Brain microvascular endothelial cell (primary cell): ENCODE measurements around the gene ONECUT3.

Experiments
- DNase-seq: peaks from one replicate; pipeline ENCODE4 v3.0.0-alpha.2; 2020
- H3K27ac ChIP-seq: fragments of 250-450 bp; sonication (Bioruptor Pico); 2 replicates; pipeline ENCODE4 v1.5.1; 2020; ENCODE audit warnings: mild to moderate bottlenecking, moderate library complexity
- H3K27me3 ChIP-seq: fragments of 250-450 bp; sonication (Bioruptor Pico); replicated peaks from 2 replicates; pipeline ENCODE4 v1.5.1; 2020; ENCODE audit warnings: mild to moderate bottlenecking
- H3K36me3 ChIP-seq: fragments of 250-450 bp; sonication (Bioruptor Pico); replicated peaks from 2 replicates; pipeline ENCODE4 v1.5.1; 2020; ENCODE audit warnings: mild to moderate bottlenecking
- H3K4me3 ChIP-seq: 2 replicates; pipeline ENCODE4 v1.5.1; 2011; ENCODE audit warnings: low read depth, mild to moderate bottlenecking, control low read depth, low read length, moderate library complexity
- in situ Hi-C: cut with HindIII; loops from 2 replicates; pipeline ENCODE4 v1.10.0; 2017; ENCODE audit warnings: low sequenced_read_pairs, low pct_ligation_motif_present
- TF ChIP-seq, protein P1 (sequence below): IDR thresholded peaks from 2 replicates; pipeline ENCODE4 v1.5.1; 2011; ENCODE audit warnings: low read depth, mild to moderate bottlenecking, moderate library complexity, low read length, control low read depth, inconsistent platforms; ENCODE audit errors: missing control alignments

ONECUT3 gene

DNA sequence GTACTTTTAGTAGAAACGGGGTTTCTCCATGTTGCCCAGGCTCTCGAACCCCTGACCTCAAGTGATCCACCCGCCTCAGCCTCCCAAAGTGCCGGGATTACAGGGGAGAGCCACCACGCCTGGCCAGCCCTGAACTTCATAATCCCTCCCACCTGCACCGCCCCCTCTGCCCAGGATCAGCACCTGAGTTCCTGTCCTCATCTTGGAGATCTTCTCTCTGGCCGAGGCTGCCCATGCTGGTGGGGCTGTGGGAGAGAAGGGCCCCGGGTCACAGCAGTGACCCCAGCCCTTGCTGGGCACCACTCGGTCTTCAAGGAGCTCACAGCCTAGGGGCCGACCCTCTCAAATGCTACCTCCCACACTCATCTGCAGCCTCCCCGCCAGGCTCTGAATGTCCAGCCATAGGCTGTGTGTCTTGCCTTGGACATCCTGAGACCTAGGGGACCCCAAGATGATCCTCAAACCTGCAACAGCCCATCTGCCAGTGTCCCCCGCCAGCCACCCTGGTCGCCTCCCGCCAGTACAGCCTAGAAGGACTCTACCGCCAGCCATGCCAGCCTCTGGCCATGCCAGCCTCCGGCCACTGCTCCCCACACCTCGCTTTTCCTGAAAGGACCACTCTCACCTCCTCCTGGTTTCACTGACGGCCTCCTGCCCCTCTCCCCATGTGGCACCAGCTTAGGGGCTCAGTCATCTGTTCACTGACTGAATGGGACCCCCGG, 57.3 kb downstream of the ONECUT3 start:
- Histone ChIP-seq H3K4me3 (no peak overlapping the region), H3K27me3 (no peaks in the 10 kb centered on the region), H3K27ac (no peak overlapping the region), H3K36me3 (peaks cover 9% of the 10 kb centered on the region)
- TF ChIP-seq, protein P1, sequence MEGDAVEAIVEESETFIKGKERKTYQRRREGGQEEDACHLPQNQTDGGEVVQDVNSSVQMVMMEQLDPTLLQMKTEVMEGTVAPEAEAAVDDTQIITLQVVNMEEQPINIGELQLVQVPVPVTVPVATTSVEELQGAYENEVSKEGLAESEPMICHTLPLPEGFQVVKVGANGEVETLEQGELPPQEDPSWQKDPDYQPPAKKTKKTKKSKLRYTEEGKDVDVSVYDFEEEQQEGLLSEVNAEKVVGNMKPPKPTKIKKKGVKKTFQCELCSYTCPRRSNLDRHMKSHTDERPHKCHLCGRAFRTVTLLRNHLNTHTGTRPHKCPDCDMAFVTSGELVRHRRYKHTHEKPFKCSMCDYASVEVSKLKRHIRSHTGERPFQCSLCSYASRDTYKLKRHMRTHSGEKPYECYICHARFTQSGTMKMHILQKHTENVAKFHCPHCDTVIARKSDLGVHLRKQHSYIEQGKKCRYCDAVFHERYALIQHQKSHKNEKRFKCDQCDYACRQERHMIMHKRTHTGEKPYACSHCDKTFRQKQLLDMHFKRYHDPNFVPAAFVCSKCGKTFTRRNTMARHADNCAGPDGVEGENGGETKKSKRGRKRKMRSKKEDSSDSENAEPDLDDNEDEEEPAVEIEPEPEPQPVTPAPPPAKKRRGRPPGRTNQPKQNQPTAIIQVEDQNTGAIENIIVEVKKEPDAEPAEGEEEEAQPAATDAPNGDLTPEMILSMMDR = no peak
- in situ Hi-C loops = no loop called here
- no peak for DNase-seq

DNA sequence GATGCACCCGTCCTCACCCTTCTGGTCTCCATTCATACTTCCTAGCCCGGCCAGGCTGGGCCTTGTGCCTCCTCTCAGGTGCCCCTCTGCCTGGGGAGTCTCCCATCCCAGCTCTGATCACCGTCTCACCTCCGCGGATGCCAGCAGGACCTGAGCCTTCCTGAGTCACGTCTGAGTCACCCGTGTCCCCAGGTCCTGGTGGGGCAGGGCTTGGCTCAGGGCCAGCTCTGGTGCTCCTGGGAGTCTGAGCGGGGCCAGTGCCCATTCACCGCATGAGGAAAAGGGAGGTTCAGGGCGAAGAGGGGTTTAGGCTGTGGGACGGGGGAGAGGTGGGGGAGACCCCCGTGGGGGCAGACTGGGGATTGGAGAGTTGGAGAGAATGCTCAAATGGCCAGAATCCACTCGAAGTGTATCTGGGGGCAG, 58.2 kb downstream of the ONECUT3 start:
- Histone ChIP-seq H3K36me3 (peaks cover 14% of the 10 kb centered on the region), H3K4me3 (peak overlapping the region; percentile 42), H3K27me3 (no peaks in the 10 kb centered on the region), H3K27ac (no peak overlapping the region)
- TF ChIP-seq, protein P1 = no peak
- peak; percentile 18 for DNase-seq
- in situ Hi-C loops = no loop called here

DNA sequence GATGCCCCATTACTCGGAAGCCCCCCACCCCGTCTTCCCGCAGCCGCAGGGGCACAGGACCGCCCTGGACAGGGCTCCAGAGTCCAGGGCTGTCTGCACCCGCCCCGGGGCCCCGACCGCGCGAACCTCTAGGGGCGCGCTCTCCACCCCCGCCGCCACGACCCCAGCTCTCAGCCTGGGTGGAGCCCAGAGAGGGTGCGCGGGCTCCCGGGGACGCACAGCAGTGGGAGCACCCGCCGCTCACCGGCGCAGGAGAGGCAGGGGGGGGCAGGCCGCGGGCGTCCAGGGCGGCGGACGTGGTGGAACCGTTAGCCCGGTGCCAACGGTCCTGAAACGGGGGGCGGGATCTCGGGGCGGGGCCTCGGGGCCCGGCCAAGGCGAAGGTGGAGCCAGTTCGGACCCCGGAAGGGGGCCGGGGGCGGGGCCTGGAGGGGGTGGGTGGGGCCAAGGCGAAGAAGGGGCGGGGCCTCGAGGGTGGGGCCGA, 58.7 kb downstream of the ONECUT3 start, which contains the start of gene ATP8B3:
ATP8B3 (minus strand) TSS at position 335 of the 484 bp plus-strand sequence. CDS start 540 bp downstream, outside the sequence.
- no peaks in the 10 kb centered on the region for H3K27me3 ChIP-seq
- peak within 1 kb of the TSS; percentile 59 for H3K4me3 ChIP-seq
- DNase-seq = no peak
- TF ChIP-seq, protein P1 = no peak
- in situ Hi-C loops = no loop called here
- no peak within 1 kb of the TSS for H3K27ac ChIP-seq
- H3K36me3 ChIP-seq = peaks cover 19% of the 10 kb centered on the region

DNA sequence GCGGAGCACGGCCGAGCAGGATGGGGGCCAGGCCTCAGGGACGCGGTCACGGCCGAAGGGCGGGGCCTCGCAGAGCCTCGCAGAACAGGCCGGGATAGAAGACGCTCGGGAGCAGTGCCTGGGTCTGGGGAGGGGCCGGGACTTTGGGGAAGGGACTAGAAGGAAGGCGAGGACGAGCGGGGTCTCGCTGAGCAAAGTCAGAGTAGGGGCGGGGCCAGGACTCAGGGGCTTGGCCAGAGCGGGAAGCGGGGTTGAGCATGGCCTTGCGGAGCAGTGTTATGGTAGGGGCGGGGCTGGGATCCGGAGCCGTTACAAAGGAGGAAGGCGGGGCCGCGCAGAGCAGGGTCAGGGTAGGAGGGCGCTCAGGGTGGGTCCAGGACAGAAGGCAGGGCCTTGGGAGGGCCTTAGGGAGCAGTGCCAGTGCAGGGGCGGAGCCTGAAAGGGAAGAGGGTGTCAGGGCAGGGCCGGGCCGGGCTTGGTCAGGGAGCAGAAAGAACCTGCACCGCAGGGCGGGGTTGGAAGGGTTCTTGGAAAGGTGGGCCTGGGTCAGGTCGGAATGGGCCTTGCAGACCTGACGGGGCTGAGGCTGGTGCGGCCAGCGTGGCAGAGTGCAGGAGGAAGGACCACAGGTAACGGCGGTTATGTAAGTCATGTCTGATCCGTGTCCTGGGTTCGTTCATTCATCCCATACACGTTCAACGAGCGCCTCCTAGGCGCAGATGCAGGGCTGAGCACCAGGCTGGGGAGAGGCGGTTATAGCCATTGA, 59.3 kb downstream of the ONECUT3 start:
- H3K27ac ChIP-seq = no peak overlapping the region

DNA sequence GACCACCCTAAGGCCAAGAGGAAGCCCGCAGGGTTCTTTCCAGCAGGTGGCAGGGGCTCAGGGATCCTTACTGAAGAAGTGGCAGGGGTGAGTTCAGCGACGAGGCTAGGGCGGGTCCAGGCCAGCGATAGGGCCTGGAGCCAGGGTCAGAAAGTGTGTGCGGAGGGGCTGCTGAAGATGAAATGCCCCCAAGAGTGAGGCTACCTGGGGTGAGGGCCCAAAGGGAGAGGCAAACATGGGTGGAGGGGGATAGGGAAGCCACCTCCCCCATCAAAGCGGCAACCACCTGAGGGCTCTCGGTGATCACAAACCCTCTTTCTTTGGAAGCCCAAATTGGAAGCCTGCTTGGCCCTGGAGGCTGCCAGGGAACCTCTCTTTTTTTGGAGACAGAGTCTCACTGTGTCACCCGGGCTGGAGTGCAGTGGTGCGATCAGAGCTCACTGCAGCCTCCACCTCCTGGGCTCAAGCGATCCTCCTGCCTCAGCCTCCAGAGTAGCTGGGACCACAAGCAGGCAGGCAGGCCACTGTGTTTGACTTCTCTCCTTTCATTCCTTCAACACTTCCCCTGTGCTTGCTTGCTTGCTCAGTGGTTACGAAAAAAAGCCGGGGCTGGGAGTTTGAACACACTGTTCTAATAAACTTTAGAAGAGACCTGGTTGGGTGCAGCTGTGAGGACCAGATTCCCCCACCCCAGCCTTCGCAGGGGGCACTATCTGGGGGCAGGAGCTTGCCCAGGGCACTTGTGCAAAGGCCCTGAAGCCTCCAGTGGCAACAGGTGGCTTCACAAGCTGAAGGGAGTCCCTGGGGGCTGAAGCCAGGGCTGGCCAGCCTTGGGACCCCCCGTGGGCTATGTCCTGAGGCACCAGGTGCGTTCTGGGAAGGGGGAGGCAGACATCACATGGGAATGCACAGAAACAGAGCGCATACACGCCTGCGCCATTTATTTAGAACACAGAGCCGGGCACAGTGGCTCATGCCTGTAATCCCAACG, 60.2 kb downstream of the ONECUT3 start:
- Histone ChIP-seq H3K27me3 (no peaks in the 10 kb centered on the region), H3K27ac (no peak overlapping the region), H3K36me3 (peaks cover 30% of the 10 kb centered on the region), H3K4me3 (peak overlapping the region; percentile 59)
- in situ Hi-C loops = no loop called here
- TF ChIP-seq, protein P1 = no peak
- DNase-seq = no peak

More for the DNA sequence above, 59.3 kb downstream of the ONECUT3 start:
- Histone ChIP-seq H3K36me3 (peaks cover 23% of the 10 kb centered on the region), H3K27me3 (no peaks in the 10 kb centered on the region), H3K4me3 (peak overlapping the region; percentile 59)
- TF ChIP-seq, protein P1 = peak; percentile 79
- DNase-seq = peak; percentile 79
- in situ Hi-C loops = no loop called here
